GM21717 (cell line): Measurements from ENCODE around the gene ARHGAP19.
"Not testable (repeated sequence)": the region's sequence is repeated elsewhere in the genome, so short reads cannot be mapped to it uniquely, and the experiment has no call there.

Experiments
- ATAC-seq: cut with Tn5 transposase; IDR thresholded peaks from one replicate; pipeline ENCODE4 v1.9.1; 2021; ENCODE audit warnings: mild to moderate bottlenecking, moderate library complexity; ENCODE audit not compliant: unreplicated experiment

ARHGAP19 gene

DNA sequence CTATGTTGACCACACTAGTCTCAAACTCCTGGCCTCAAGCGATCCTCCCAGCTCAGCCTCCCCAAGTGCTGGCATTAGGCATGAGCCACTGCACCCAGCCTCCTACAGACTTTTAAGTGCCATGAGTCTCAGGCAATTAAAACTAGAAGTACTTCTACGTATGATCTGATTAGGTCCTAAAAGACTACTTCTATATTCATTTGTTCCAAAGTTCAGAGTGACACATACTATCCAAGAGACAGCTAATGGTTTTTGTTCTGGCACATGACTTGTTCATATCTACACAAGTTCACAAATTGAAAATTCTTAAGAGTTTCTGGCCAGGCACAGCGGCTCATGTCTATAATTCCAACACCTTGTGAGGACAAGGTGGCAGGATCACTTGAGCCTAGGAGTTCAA lies 11.7 kb downstream of the ARHGAP19 start:
- no peak for ATAC-seq

DNA sequence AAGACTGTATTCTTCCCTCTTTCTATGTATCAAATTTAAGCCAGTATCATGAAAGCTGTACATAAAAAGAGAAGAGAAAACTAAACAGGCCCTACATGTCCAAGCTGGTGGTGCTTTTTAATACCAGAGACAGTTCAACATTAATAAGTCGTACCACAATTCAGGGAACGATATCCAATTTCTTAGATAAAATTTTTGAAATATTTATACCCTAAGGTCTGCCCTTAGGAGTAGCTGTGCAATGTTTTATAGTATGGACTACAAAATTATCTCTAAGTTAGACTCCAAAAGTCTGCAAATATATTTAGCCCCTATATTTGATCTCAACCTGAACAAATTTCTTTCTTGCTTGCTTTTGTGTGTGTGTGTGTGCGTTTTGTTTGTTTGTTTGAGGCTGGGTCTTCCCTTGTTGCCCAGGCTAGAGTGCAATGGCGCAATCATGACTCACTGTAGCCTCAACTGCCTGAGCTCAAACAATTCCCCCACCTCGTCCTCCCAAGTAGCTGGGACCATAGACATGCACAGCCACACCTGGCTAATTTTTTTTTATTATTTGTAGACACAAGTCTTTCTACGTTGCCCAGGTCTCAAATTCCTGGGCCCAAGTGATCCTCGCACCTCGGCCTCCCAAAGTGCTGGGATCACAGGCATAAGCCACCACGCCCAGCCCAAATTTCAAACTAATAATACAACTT lies 13.2 kb downstream of the ARHGAP19 start:
- no peak for ATAC-seq

DNA sequence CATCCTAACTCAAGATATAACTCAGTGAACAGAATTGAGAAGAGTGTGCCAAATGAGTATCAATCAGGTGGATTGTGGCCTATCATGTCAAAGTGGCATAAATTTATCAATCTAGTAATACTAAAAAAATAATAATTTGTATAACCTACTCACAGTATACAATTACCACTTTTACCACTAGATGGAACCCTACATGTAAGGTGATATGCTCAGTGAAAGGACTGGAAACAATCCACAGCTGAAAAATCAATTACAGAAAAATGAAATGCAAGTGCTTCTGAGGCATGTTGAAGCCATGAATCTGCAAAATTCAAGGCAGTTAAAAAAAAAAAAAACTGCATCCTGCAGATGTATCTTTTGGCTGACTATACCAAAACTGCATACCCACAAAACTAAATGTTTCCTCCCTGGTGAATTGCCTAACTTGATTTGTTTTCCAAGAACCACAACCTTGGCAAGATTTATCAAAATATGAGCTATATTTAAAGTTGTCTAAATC lies 13.9 kb downstream of the ARHGAP19 start:
- ATAC-seq, result no peak

DNA sequence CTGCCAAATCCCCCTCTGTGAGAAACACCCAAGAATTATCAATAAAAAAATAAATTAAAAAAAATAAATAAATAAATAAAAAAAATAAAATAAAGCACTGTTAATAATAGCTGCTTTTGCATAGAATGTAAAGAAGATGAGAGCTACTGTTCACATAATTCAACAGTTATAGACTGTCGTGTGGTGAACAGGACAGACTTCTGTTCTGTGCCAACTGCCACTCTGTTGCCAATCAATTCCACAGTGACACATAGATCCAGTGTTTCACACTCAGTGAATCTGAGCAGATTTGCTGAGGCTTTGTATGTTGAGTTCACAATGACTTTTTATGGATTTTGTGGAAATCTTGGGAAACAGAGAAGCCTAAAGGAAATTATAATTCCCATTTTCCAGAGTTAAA lies 14.9 kb downstream of the ARHGAP19 start:
- ATAC-seq, result no peak

DNA sequence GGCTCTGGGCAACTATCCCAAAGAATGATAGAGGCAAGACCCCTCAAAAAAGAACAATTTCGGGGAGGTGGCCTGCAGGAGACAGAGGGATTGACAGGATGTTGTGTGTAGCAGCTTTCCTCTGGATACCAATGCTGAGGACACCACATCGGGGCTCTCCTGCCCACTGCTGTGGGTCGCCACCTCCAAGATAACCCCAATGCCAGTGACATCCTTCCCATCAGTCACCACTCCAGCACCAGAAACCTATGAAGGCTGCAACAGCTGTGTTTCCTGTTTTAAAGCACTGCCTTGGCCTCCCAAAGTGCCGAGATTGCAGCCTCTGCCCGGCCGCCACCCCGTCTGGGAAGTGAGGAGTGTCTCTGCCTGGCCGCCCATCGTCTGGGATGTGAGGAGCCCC lies 17.6 kb downstream of the ARHGAP19 start:
- ATAC-seq, result no peak

DNA sequence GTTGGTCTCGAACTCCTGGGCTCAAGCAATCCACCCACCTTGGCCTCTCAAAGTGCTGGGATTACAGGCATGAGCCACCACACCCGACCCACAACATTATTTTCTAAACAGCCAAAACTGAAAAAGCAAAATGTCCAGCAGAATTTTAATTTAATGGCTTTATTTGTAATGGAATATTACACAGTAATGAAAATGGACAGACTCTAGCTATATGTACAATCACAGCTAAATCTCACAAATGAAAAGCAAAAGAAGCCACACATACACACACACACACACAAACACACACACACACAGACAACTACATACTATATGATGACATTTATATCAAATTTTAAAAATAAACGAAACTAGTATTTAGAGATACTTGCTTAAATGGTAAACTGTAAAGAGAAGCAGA lies 18.7 kb downstream of the ARHGAP19 start:
- ATAC-seq, result no peak

DNA sequence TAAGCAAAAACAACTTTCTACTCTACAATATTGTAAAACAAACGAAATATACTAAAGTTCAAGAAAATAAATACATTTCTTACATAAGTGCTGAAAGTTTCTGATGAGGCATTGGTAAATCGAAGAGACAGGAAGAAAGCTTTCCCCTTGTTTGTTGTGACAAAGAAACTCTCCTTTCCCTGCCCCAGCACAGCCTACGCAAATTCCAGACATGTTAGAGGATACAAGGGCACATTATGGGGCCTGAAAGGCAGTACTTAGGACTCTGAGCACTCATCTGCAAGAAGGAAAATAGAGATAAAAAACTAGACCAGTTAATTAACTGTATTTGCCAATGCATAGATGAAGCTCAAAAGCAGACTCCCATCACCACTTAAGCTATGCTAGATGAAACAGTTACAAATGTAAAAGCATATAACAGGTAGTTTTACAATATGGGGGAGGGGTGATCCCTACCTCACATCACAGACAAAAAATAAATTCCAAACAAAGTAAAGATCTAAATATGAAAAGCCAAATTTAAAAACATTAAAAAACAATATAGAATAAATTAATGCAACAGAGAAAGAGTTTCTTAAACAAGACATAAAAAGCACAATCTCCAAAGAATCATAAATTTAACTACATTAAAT lies 21.8 kb downstream of the ARHGAP19 start:
- ATAC-seq, result no peak

DNA sequence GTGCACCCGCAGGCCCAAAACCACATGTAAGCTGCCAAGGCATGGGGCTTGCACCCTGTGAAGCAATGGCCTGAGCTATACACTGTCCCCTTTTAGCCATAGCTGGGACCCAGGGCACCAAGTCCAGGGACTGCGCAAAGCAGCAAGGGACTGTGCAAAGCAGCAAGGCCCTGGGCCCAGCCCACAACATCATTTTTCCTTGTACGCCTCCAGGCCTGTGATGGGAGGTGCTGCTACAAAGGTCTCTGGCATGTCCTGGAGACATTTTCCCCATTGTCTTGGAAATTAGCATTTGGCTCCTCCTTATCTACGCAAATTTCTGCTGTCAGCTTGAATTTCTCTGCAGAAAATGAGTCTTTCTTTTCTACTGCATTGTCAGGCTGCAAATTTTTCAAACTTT lies 24.8 kb downstream of the ARHGAP19 start:
- ATAC-seq, result no peak

DNA sequence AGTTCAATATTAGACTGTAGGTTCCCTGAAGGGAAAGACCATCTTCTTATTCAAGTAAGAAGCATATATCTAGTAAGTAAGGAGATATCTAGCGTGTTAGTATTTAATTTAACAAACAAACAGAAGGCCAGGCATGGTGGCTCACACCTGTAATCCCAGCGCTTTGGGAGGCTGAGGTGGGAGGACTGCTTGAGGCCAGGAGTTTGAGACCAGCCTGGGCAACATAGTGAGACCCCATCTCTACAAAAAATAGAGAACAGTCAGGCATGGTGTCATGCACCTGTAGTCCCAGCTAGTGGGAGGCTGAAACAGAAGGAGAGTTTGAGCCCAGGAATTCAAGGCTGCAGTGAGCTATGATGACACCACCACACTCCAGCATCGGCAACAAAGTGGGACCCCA lies 27.3 kb downstream of the ARHGAP19 start:
- ATAC-seq, result not testable (repeated sequence)

DNA sequence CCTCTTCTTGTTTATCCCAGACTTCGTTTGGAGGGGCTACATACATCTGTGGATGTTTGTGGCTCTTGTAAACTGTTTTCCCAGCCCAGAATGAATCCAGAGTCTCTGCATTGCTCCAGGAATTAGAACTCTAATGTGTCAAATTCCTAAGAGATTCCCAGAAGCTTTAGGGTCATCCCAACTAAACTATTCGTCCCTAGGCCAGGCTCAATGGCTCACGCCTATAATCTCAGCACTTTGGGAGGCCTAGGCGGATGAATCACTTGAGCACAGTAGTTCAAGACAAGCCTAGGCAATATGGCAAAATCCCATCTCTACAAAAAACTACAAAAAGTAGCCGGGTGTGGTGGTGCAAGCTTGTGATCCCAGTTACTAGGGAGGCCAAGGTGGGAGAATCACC lies 28.5 kb downstream of the ARHGAP19 start:
- no peak for ATAC-seq

DNA sequence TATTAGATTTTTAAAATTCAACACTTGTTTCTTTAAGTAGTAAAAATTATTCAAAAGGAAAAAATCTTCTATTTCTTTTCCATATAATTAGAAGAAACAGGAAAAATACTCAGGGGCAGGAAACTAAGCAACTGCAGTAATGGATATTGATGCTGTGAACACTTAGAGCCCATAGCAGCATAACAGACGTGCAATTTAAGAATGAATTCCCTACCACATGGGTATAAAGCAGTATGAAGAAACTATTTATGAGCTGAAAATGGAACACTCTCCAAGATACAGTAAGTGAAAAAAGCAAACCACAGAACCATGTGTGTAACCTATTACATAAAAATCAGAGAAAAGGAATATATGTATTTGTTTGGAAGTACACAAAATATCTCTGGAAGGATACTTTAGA lies 30.8 kb downstream of the ARHGAP19 start:
- ATAC-seq, result no peak

DNA sequence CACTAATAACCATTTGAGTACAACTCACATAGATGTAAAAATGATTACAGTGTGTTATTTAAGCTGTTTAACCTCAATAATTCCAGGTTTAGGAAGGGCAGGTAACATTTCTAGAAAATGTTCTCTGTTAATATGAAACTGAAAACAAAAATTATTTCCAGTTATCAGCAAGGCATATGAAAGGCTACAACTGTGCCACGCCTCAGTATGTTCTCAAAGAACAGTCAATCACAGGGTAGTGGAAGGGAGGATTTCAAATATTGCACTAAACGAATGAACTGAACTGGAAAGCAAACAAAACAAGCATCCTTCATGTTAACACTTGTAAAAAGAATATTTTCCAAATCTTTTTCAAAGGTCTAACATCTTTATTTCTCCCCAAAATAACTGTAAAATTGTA lies 31.3 kb downstream of the ARHGAP19 start:
- ATAC-seq, result no peak

DNA sequence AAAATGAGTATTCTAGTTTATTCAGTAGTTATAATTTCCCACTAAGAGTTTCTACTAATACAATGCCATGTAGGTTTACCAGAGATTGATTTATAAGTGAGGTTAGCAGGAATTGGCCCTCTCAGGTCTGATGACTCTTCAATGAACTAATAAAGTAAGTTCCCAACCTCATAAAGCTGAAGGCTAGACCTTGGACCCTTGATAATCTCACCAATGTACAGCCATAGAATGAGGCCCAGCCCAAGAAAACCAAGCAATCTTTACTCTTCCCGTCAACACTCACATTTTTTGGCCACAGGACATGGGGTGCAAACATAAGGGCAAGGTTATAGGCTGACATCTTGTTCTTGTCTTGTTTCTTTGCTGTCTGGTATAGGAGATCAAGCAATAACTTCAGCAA lies 33.3 kb downstream of the ARHGAP19 start:
- ATAC-seq, result no peak

DNA sequence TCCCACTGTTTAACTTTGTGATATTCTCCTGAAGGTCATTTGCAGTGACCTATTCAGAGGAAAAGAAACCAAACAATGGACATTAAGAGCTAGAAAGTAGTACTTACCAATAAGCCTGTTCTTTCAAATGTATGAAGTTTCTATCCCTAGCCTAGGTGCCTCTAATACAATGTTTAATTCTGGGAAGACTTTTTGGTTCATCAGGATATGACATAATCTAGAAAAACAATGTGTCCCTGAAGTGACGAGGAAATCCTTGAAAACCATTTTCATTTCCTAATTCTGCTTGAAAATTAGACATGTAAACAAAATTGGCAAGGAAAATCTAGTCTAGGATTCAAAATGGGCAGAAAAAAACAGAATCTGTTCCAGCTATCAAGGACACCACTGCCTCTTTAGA lies 36.1 kb downstream of the ARHGAP19 start:
- ATAC-seq, result no peak

DNA sequence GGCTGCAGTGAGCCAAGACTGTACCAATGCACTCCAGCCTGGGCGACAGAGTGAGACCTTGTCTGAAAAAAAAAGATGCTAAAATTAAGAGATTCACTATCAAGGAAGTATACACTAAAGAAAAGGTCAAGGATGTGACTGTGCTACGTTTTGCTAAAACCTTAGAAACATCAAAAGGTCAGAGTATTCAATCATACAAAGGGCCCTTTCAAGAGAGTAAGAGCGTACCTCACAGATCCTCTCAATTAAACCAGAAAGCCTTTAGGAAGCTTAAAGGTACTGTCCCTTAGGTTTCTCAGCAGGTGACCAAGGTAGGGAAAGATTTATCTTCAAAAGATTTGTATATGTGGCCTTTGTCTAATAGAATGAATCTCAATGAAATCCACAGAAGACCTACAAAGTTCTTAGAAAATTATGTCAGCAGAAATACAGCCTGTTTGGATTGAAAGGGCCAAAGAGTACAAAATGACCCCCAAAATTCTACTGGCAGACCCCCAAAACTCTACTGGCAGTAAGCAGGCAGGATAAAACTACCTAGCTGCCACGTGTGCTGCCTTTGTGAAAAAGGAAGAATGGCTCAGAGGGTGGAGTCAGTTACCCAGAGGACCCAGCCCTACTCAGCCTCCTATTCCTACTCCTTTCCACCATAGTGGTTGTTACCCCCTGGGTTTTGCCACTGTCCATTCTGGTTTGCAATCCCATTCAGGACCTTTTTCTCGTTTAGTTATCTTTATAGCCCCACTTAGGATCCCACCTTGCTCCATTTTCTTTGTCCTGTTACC lies 36.7 kb downstream of the ARHGAP19 start:
- no peak for ATAC-seq

DNA sequence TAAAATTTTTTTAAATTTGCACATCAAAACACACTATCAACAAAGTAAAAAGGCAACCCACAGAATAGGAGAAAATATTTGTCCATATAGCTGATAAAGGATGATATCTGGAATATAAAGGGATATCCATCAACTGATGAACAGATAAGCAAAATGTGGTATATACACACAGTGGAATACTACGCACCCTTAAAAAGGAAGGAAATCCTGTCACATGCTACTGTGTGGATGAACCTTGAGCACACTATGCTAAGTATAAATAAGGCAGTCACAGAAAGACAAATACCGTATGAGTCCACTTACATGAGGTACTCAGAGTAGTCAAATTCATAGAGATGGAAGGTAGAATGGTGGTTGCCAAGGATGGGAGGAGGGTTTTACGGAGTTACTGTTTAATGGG lies 37.7 kb downstream of the ARHGAP19 start:
- no peak for ATAC-seq

DNA sequence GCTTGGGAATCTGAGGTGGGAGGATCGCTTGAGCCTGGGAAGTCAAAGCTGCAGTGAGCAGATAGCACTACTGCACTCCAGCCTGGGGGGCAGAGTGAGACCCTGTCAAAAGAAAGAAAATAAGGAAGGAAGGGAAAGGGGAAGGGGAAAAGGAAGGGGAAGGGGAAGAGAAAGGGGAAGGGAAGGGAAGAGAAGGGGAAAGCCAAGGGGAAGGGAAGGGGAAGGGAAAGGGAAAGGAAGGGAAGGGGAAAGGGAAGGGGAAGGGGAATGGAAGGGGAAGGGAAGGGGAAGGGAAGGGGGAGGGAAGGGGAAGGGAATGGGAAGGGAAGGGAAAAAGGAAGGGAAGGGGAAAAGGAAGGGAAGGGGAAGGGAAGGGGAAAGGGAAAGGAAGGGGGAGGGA lies 41.5 kb downstream of the ARHGAP19 start:
- no peak for ATAC-seq

DNA sequence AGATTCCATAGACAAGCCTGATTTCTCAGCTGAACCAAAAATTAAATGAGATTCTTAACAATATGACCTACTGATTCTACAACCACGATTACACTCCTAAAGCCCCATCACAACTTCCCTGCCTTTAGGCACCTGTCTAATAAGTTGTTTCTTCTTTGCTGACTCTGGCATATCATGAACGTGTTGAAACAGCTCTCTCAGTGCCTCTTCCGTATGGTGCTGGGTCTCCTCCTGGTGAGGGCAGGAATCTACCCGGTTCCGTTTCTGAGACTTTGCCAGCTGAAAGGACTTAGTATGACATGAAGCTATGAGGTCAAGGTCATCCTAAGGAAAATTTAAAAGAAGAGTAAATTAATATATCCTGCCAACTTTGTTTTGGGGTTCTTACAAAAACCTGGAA lies 48.6 kb downstream of the ARHGAP19 start:
- no peak for ATAC-seq

DNA sequence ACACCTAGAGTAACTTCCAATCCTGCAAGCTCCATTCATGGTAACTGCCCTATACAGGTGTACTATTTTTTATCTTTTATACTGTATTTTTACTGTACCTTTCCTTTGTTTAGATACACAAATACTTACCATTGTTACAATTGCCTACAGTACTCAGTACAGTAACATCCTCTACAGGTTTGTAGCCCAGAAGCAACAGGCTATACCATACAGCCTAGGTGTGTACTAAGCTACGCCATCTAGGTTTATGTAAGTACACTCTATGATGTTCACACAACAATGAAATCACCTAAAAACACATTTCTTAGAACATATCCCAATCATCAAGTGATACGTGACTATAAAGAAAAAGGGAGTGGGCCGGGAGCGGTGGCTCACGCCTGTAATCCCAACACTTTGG lies 53.6 kb downstream of the ARHGAP19 start:
- no peak for ATAC-seq

DNA sequence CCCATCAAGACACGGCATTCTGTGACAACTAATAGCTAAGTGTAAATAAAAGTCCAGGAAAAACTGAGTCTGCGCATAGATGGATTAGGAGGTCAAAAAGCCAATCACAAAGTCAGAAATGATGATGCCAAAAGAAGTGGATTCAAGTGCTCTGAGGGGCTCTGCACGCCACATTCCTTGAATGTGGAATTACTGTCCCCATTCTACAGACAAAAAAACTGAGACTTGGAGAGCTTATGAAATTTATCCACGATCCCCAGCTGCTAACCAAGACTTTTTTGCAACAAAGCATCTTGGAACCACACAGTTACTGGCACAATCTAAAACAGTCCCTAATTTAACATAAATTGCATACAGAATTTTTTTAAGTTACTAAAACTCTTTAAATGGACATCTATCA lies 57.1 kb downstream of the ARHGAP19 start:
- ATAC-seq, result no peak

DNA sequence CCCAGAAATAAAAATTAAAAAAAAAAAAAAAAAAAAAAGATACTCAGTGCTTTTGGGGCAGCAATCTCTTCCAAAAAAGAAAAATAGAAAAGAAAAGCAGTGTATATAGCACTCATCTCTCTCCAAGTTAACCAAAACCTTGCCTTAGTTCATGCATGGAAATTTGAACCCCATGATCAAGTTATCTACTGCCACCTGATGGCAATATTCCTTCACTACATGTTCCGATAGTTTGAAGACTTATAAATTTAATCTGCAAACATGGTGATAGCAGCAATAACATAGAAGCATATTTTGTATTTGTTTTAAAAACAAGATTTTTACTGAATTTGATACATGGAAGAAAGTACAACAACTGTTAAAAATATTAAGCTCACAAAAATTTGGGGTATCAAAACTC lies 58.0 kb downstream of the ARHGAP19 start:
- ATAC-seq, result no peak

DNA sequence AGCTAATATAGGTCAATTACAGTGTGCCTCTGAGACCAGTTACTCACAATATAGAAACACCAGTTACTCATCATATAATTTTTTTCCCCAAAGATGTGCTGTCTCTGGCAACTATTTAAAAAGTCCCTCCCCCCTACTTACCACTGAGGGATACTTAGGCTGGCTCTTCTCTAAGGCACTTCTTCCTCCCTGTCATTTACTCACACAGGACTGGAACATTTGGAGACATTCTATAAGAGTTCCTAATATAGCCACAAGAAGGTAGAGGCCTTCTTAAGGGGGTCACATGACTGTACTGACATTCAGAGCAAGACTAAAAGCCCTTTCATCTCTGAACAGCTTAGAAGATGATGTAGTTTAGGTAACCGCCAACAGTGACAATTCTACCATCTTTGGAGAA lies 62.3 kb downstream of the ARHGAP19 start:
- ATAC-seq, result no peak
